Keratinocyte (primary cell): ENCODE data around the gene KLK8. TPM values are rescaled to one million over a fixed set of nuclear protein-coding genes. Genes with fewer than 3 reads are reported as not detected.

Experiments used
- DNase-seq: peaks from one replicate; pipeline ENCODE4 v3.0.0-alpha.2; 2011; ENCODE audit warnings: low read depth, missing footprints, low spot score
- FAIRE-seq: peaks from 2 replicates; lab custom pipeline; 2011; peaks lifted over from hg19 to GRCh38; lab: Jason Lieb, UNC
- H2AFZ ChIP-seq: 2 replicates; pipeline ENCODE4 v1.6.0; 2012; ENCODE audit warnings: low read length, control low read depth, inconsistent platforms; ENCODE audit not compliant: control insufficient read depth
- H3K27ac ChIP-seq: 2 replicates; pipeline ENCODE4 v1.5.1; 2011; ENCODE audit warnings: low read length; ENCODE audit not compliant: control insufficient read depth, insufficient read depth
- H3K27me3 ChIP-seq: 3 replicates; pipeline ENCODE4 v1.6.0; 2011; ENCODE audit warnings: low read length; ENCODE audit not compliant: control insufficient read depth, insufficient read depth; ENCODE audit errors: extremely low read depth
- H3K36me3 ChIP-seq, 2 experiments: 2 replicates in 1 of 2; 3 replicates in 1 of 2; pipeline ENCODE4 v1.5.1; 2011; ENCODE audit warnings: low read length in 2 of 2, mild to moderate bottlenecking in 1 of 2; ENCODE audit not compliant: control insufficient read depth in 2 of 2, insufficient read depth in 2 of 2; ENCODE audit errors: extremely low read depth in 1 of 2
- H3K4me1 ChIP-seq: 3 replicates; pipeline ENCODE4 v1.5.1; 2011; ENCODE audit warnings: low read length; ENCODE audit not compliant: control insufficient read depth, insufficient read depth; ENCODE audit errors: extremely low read depth
- H3K4me2 ChIP-seq: 3 replicates; pipeline ENCODE4 v1.6.0; 2011; ENCODE audit warnings: low read depth, low read length; ENCODE audit not compliant: control insufficient read depth, insufficient read depth; ENCODE audit errors: extremely low read depth
- H3K4me3 ChIP-seq, 3 experiments: fragments of 200-600 bp in 1 of 3; sonication (generic) in 1 of 3; 2 replicates in 2 of 3; 3 replicates in 1 of 3; pipeline ENCODE4 v1.5.1; 2011 to 2016; ENCODE audit warnings: low read length in 3 of 3, mild to moderate bottlenecking in 3 of 3, control low read depth in 2 of 3, inconsistent platforms in 1 of 3, low read depth in 1 of 3, mixed read lengths in 1 of 3, mixed run types in 1 of 3, moderate library complexity in 1 of 3; ENCODE audit not compliant: control insufficient read depth in 2 of 3, insufficient read depth in 2 of 3; ENCODE audit errors: extremely low read depth in 1 of 3
- H3K79me2 ChIP-seq: 2 replicates; pipeline ENCODE4 v1.6.0; 2012; ENCODE audit warnings: low read length; ENCODE audit not compliant: control insufficient read depth, insufficient read depth
- H3K9ac ChIP-seq: 3 replicates; pipeline ENCODE4 v1.6.0; 2011; ENCODE audit warnings: low read length; ENCODE audit not compliant: control insufficient read depth, insufficient read depth; ENCODE audit errors: extremely low read depth
- H3K9me1 ChIP-seq: 3 replicates; pipeline ENCODE4 v1.6.0; 2011; ENCODE audit warnings: low read length; ENCODE audit not compliant: control insufficient read depth, insufficient read depth; ENCODE audit errors: extremely low read depth
- H3K9me3 ChIP-seq: 2 replicates; pipeline ENCODE4 v1.5.1; 2012; ENCODE audit warnings: low read depth, low read length; ENCODE audit not compliant: control insufficient read depth
- H4K20me1 ChIP-seq: 3 replicates; pipeline ENCODE4 v1.6.0; 2011; ENCODE audit warnings: low read length; ENCODE audit not compliant: control insufficient read depth, insufficient read depth; ENCODE audit errors: extremely low read depth
- EZH2 ChIP-seq: IDR thresholded peaks from one replicate; pipeline ENCODE4 v1.6.1; 2012; ENCODE audit warnings: inconsistent platforms, mild to moderate bottlenecking, low read length, moderate library complexity
- dilution Hi-C: fragments of 300-500 bp; cut with MboI; formaldehyde crosslinking; loops from one replicate; pipeline ENCODE4 v1.7.0; 2020; ENCODE audit warnings: low sequenced_read_pairs; ENCODE audit not compliant: extremely low pct_ligation_motif_present
- polyA plus RNA-seq, 5 experiments: library from polyadenylated mRNA; depleted of rRNA in 3 of 5; stranded (reverse) in 3 of 5; stranded (forward) in 1 of 5; unstranded in 1 of 5; fragments of >200 nt; gene quantifications; 1 replicate in 1 of 5; 2 replicates in 3 of 5; 3 replicates in 1 of 5; pipeline versions ENCODE4 v1.2.1 to v1.2.3, GENCODE V29; 2011 to 2012; ENCODE audit warnings: missing spikeins in 2 of 5, low read depth in 1 of 5, low replicate concordance in 1 of 5
- TF ChIP-seq, protein P1 (sequence below), 3 experiments: IDR thresholded peaks in 1 of 3; conservative IDR thresholded peaks in 1 of 3; optimal IDR thresholded peaks in 1 of 3; 2 replicates in 2 of 3; 3 replicates in 1 of 3; pipeline versions ENCODE3 to v1.5.1; 2011; ENCODE audit warnings: low read length in 3 of 3, mild to moderate bottlenecking in 3 of 3, moderate library complexity in 2 of 3, control low read depth in 1 of 3, inconsistent platforms in 1 of 3; ENCODE audit not compliant: insufficient read depth in 2 of 3; ENCODE audit errors: extremely low read depth in 1 of 3

The KLK8 gene
- polyA plus RNA-seq, 1 donor (not counting 4 experiments of a cell fraction or from before 2014, with no cell fraction given), result 118 TPM

GRCh38 chr19:51027126-51027806, 25.9 kb upstream of the KLK8 start:
- no peaks in the 10 kb centered on the region for H3K9me1 ChIP-seq
- H3K36me3 ChIP-seq, result peaks cover 0 to 5% of the 10 kb centered on the region in 2 experiments
- H3K27ac ChIP-seq, result no peak overlapping the region
- H3K4me1 ChIP-seq, result peaks cover 18% of the 10 kb centered on the region
- H3K9me3 ChIP-seq, result no peaks in the 10 kb centered on the region
- H4K20me1 ChIP-seq, result no peaks in the 10 kb centered on the region
- H3K79me2 ChIP-seq, result no peaks in the 10 kb centered on the region
- H3K9ac ChIP-seq, result no peak overlapping the region
- TF ChIP-seq, protein P1, sequence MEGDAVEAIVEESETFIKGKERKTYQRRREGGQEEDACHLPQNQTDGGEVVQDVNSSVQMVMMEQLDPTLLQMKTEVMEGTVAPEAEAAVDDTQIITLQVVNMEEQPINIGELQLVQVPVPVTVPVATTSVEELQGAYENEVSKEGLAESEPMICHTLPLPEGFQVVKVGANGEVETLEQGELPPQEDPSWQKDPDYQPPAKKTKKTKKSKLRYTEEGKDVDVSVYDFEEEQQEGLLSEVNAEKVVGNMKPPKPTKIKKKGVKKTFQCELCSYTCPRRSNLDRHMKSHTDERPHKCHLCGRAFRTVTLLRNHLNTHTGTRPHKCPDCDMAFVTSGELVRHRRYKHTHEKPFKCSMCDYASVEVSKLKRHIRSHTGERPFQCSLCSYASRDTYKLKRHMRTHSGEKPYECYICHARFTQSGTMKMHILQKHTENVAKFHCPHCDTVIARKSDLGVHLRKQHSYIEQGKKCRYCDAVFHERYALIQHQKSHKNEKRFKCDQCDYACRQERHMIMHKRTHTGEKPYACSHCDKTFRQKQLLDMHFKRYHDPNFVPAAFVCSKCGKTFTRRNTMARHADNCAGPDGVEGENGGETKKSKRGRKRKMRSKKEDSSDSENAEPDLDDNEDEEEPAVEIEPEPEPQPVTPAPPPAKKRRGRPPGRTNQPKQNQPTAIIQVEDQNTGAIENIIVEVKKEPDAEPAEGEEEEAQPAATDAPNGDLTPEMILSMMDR (optimal IDR thresholded peaks at IDR 0.05 in 1 of 3, IDR thresholded peaks at IDR 0.05 in 1 of 3, conservative IDR thresholded peaks at IDR 0.05 in 1 of 3; ENCODE audit: extremely low read depth in 1 of 3, insufficient read depth in 2 of 3, low read length in 3 of 3), result no peak
- TF ChIP-seq EZH2, result no peak
- H3K4me2 ChIP-seq, result peak overlapping the region; percentile 33
- H2AFZ ChIP-seq, result peak overlapping the region; percentile 41
- peak overlapping the region in 1 of 3 experiments; percentile 44 for H3K4me3 ChIP-seq
- dilution Hi-C loops, result no loop called here
- H3K27me3 ChIP-seq, result peaks cover 11% of the 10 kb centered on the region
- DNase-seq, result no peak
- FAIRE-seq, result no peak

- TF ChIP-seq, protein P1 (optimal IDR thresholded peaks at IDR 0.05 in 1 of 3, IDR thresholded peaks at IDR 0.05 in 1 of 3, conservative IDR thresholded peaks at IDR 0.05 in 1 of 3; ENCODE audit: extremely low read depth in 1 of 3, insufficient read depth in 2 of 3, low read length in 3 of 3), result no peak
- no peak for TF ChIP-seq EZH2
- peak within 1 kb of the TSS; percentile 41 for H2AFZ ChIP-seq
- no peak for FAIRE-seq
- H3K4me3 ChIP-seq, result peak within 1 kb of the TSS in 1 of 3 experiments; percentile 44
- peaks cover 11% of the 10 kb centered on the region for H3K27me3 ChIP-seq
- peak within 1 kb of the TSS; percentile 33 for H3K4me2 ChIP-seq
- no peaks in the 10 kb centered on the region for H4K20me1 ChIP-seq
- dilution Hi-C loops, result no loop called here
- H3K36me3 ChIP-seq, result peaks cover 0 to 5% of the 10 kb centered on the region in 2 experiments
- H3K4me1 ChIP-seq, result peaks cover 18% of the 10 kb centered on the region
- H3K9me1 ChIP-seq, result no peaks in the 10 kb centered on the region
- H3K27ac ChIP-seq, result no peak within 1 kb of the TSS
- H3K9ac ChIP-seq, result no peak within 1 kb of the TSS
- DNase-seq, result no peak
- no peaks in the 10 kb centered on the region for H3K9me3 ChIP-seq
- H3K79me2 ChIP-seq, result no peaks in the 10 kb centered on the region
These were observed 25.1 kb upstream of the KLK8 start, which contains the start of gene KLK11 for GRCh38 chr19:51026554-51026831. Gene KLK11, minus strand, starts transcription at chr19:51026616. Its CDS starts 985 bp downstream, at chr19:51025631.
